ENCODE results near the gene TMEM143.
A peak's percentile ranks its signal among the peaks of the same experiment; 100 is the strongest.

Gene TMEM143

DNA sequence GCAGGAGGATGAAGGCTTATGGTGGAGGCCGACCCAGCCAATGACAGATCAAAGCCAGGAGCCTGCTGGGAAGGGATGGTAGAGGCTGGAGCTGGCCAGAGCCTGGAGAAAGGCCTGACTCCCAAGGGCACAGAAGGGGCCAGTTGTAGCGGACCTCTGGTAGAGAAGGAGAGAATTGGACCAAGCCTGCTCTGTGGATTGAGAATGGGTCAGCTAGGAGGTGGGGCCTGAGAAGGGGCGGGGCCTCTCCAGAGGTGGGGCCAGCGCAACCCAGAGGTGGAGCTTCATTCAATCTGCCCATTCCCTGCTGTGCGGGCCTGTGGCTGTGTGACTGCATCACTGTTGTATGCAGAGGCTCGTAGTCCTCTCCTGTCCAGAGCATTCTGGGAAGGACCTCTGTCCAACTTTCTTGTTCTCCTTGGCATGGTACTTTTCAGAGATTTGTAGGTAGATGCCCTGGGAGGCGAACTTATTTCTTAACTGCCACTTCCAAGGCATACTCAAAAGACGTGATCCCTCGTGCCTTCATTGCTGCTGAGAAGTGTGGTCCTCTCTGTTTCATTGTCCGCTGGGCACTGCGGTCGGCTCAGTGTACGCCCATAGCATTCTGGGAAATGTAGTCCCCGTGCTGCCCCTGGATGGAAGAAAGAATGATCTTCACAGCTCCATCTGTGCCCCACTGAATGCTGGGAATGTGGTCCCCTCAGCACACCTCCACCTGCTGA is 36.4 kb upstream of the TMEM143 start:
- no peak for TF ChIP-seq CTCF (IDR thresholded peaks at IDR 0.05; ENCODE audit: low read depth, low read length, missing control alignments)
- H3K4me3 ChIP-seq (replicated peaks; ENCODE audit: low read depth, low read length): no peak overlapping the region
- no peak for DNase-seq (ENCODE audit: extremely low read depth, low read depth)

- DNase-seq (ENCODE audit: extremely low read depth, low read depth): no peak
Measured at GRCh38 chr19:48398375-48399235, 34.9 kb upstream of the TMEM143 start.

DNA sequence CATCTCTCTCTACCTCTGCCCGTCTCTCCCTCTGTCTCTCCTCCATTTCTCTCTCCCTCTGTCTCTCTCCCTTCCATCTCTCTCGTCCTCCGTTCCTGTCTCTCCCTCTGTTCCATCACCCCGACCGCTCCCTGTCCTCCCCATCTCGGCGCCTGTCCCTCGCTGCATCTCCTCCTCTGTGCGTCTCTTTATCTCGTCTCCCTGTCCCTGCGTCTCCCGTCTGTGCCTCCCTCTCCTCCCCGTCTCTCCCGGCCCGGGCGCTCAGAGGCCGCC is 34.3 kb upstream of the TMEM143 start:
- H3K4me3 ChIP-seq (replicated peaks; ENCODE audit: low read depth, low read length): peak overlapping the region; percentile 50
- DNase-seq (ENCODE audit: extremely low read depth, low read depth): no peak
- no peak for TF ChIP-seq CTCF (IDR thresholded peaks at IDR 0.05; ENCODE audit: low read depth, low read length, missing control alignments)

More at GRCh38 chr19:48398375-48399235, 34.9 kb upstream of the TMEM143 start:
- peak overlapping the region; percentile 50 for H3K4me3 ChIP-seq (replicated peaks; ENCODE audit: low read depth, low read length)
- TF ChIP-seq CTCF (IDR thresholded peaks at IDR 0.05; ENCODE audit: low read depth, low read length, missing control alignments): no peak

GRCh38 chr19:48397263-48398101 is 33.7 kb upstream of the TMEM143 start:
- TF ChIP-seq CTCF (IDR thresholded peaks at IDR 0.05; ENCODE audit: low read depth, low read length, missing control alignments): no peak
- DNase-seq (ENCODE audit: extremely low read depth, low read depth): no peak
- peak overlapping the region; percentile 50 for H3K4me3 ChIP-seq (replicated peaks; ENCODE audit: low read depth, low read length)

GRCh38 chr19:48396824-48397176 is 33.1 kb upstream of the TMEM143 start:
- TF ChIP-seq CTCF (IDR thresholded peaks at IDR 0.05; ENCODE audit: low read depth, low read length, missing control alignments): no peak
- no peak overlapping the region for H3K4me3 ChIP-seq (replicated peaks; ENCODE audit: low read depth, low read length)
- DNase-seq (ENCODE audit: extremely low read depth, low read depth): no peak

GRCh38 chr19:48396016-48396823 is 32.5 kb upstream of the TMEM143 start:
- no peak for DNase-seq (ENCODE audit: extremely low read depth, low read depth)
- H3K4me3 ChIP-seq (replicated peaks; ENCODE audit: low read depth, low read length): no peak overlapping the region
- no peak for TF ChIP-seq CTCF (IDR thresholded peaks at IDR 0.05; ENCODE audit: low read depth, low read length, missing control alignments)

Measured in HFF-Myc (cell line).